IMR-90 (cell line): ENCODE measurements around the gene GPC5. TPM values are rescaled to one million over a fixed set of nuclear protein-coding genes. Genes with fewer than 3 reads are reported as not detected.

ENCODE experiments used
- ATAC-seq: fragments of 200-7000 bp; cut with Tn5 transposase; 2 replicates; pipeline ENCODE4 v1.9.1; 2020; ENCODE audit warnings: low read depth, mild to moderate bottlenecking, moderate library complexity
- BruUV-seq: library from RNA; stranded (reverse); fragments of 400-500 nt; replicated peaks from 2 replicates; lab custom pipeline; 2021; lab: Mats Ljungman, UMichigan
- CTCF ChIA-PET: fragments of 300-600 bp; formaldehyde crosslinking; extraction: SDS; loops from one replicate; lab custom pipeline; 2021; ENCODE audit warnings: antibody characterized with exemption; lab: Yijun Ruan, JAX
- POLR2A ChIA-PET: fragments of 300-600 bp; sonication (Branson Sonifier 250); formaldehyde crosslinking; loops from one replicate; lab custom pipeline; 2022; ENCODE audit warnings: antibody characterized with exemption; ENCODE audit not compliant: unreplicated experiment; lab: Charles Lee
- DNase-seq: peaks from one replicate; pipeline ENCODE4 v3.0.0; 2013
- H2AFZ ChIP-seq: replicated peaks from 2 replicates; pipeline ENCODE3; 2013; ENCODE audit warnings: low read length, mild to moderate bottlenecking; ENCODE audit not compliant: poor library complexity
- H2AK5ac ChIP-seq: 2 replicates; pipeline ENCODE4 v1.6.1; 2013; ENCODE audit warnings: low read depth, low read length, inconsistent platforms
- H2AK9ac ChIP-seq: replicated peaks from 2 replicates; pipeline ENCODE3; 2013; ENCODE audit warnings: mild to moderate bottlenecking, low read depth, low read length, moderate library complexity; ENCODE audit not compliant: poor library complexity
- H2BK120ac ChIP-seq: 2 replicates; pipeline ENCODE4 v1.6.1; 2013; ENCODE audit warnings: low read depth, low read length, inconsistent platforms
- H2BK15ac ChIP-seq: 3 replicates; pipeline ENCODE4 v1.6.1; 2013; ENCODE audit warnings: low read depth, low read length, inconsistent platforms
- H2BK20ac ChIP-seq: 2 replicates; pipeline ENCODE4 v1.6.1; 2013; ENCODE audit warnings: low read depth, mild to moderate bottlenecking, inconsistent platforms, low read length, moderate library complexity
- H2BK5ac ChIP-seq: 2 replicates; pipeline ENCODE4 v1.6.1; 2013; ENCODE audit warnings: mild to moderate bottlenecking, low read depth, low read length, inconsistent platforms; ENCODE audit not compliant: poor library complexity, severe bottlenecking
- H3K14ac ChIP-seq: replicated peaks from 2 replicates; pipeline ENCODE4 v1.6.1; 2013; ENCODE audit warnings: low read depth, low read length, inconsistent platforms
- H3K18ac ChIP-seq: 2 replicates; pipeline ENCODE4 v1.6.1; 2013; ENCODE audit warnings: low read depth, low read length, control low read depth
- H3K23ac ChIP-seq: 2 replicates; pipeline ENCODE4 v1.6.1; 2013; ENCODE audit warnings: low read depth, low read length, inconsistent platforms
- H3K27ac ChIP-seq: 2 replicates; pipeline ENCODE4 v1.5.1; 2013; ENCODE audit warnings: mild to moderate bottlenecking, control low read depth, low read length; ENCODE audit not compliant: insufficient read depth
- H3K27me3 ChIP-seq: 2 replicates; pipeline ENCODE4 v1.6.1; 2013; ENCODE audit warnings: low read length; ENCODE audit not compliant: control insufficient read depth, insufficient read depth
- H3K36me3 ChIP-seq: 2 replicates; pipeline ENCODE4 v1.6.1; 2013; ENCODE audit warnings: low read length, mixed read lengths; ENCODE audit not compliant: control insufficient read depth, insufficient read depth
- H3K4ac ChIP-seq: 2 replicates; pipeline ENCODE4 v1.6.1; 2013; ENCODE audit warnings: low read depth, low read length, inconsistent platforms
- H3K4me1 ChIP-seq: 2 replicates; pipeline ENCODE4 v1.6.1; 2013; ENCODE audit warnings: low read length, mixed read lengths; ENCODE audit not compliant: control insufficient read depth, insufficient read depth
- H3K4me2 ChIP-seq: 2 replicates; pipeline ENCODE4 v1.6.1; 2013; ENCODE audit warnings: low read depth, mild to moderate bottlenecking, control low read depth, low read length, moderate library complexity
- H3K4me3 ChIP-seq: 2 replicates; pipeline ENCODE4 v1.5.1; 2013; ENCODE audit warnings: low read depth, mild to moderate bottlenecking, control low read depth, low read length, moderate library complexity; ENCODE audit not compliant: insufficient read depth
- H3K56ac ChIP-seq: 2 replicates; pipeline ENCODE4 v1.6.1; 2013; ENCODE audit warnings: low read length, inconsistent platforms; ENCODE audit not compliant: insufficient read depth; ENCODE audit errors: extremely low read depth
- H3K79me1 ChIP-seq, 2 experiments: 2 replicates each; pipeline ENCODE4 v1.6.1; 2013; ENCODE audit warnings: low read length in 2 of 2, inconsistent platforms in 1 of 2, low read depth in 1 of 2
- H3K9ac ChIP-seq: 2 replicates; pipeline ENCODE4 v1.6.1; 2013; ENCODE audit warnings: low read depth, low read length, control low read depth
- H3K9me1 ChIP-seq: 2 replicates; pipeline ENCODE4 v1.6.1; 2013; ENCODE audit warnings: low read length, inconsistent platforms; ENCODE audit not compliant: insufficient read depth
- H3K9me3 ChIP-seq: 2 replicates; pipeline ENCODE4 v1.6.1; 2013; ENCODE audit warnings: low read length; ENCODE audit not compliant: control insufficient read depth, insufficient read depth
- H4K20me1 ChIP-seq: 2 replicates; pipeline ENCODE4 v1.6.1; 2013; ENCODE audit warnings: low read length, inconsistent platforms; ENCODE audit not compliant: insufficient read depth
- H4K5ac ChIP-seq: 2 replicates; pipeline ENCODE4 v1.6.1; 2013; ENCODE audit warnings: mild to moderate bottlenecking, low read depth, low read length, control low read depth
- H4K8ac ChIP-seq, 2 experiments: 2 replicates each; pipeline ENCODE4 v1.6.1; 2013; ENCODE audit warnings: low read depth in 2 of 2, low read length in 2 of 2, control low read depth in 1 of 2, inconsistent platforms in 1 of 2
- H4K91ac ChIP-seq: 2 replicates; pipeline ENCODE4 v1.6.1; 2013; ENCODE audit warnings: low read depth, low read length, inconsistent platforms; ENCODE audit not compliant: insufficient read depth
- CHD1 ChIP-seq: IDR thresholded peaks from 2 replicates; pipeline ENCODE4 v1.6.1; 2012; ENCODE audit warnings: low read depth, low read length, improper control_type of control experiment
- FOS ChIP-seq: fragments of 150-350 bp; IDR thresholded peaks from 2 replicates; pipeline ENCODE4 v1.6.1; 2016; ENCODE audit warnings: low read depth, low read length
- MAFK ChIP-seq: IDR thresholded peaks from 2 replicates; pipeline ENCODE4 v1.6.1; 2012; ENCODE audit warnings: low read depth, low read length, improper control_type of control experiment
- MAZ ChIP-seq: IDR thresholded peaks from 2 replicates; pipeline ENCODE4 v1.6.1; 2012; ENCODE audit warnings: low read depth, mild to moderate bottlenecking, low read length, improper control_type of control experiment, moderate library complexity, borderline replicate concordance
- MXI1 ChIP-seq: IDR thresholded peaks from 2 replicates; pipeline ENCODE4 v1.6.1; 2012; ENCODE audit warnings: low read depth, mild to moderate bottlenecking, low read length, moderate library complexity, borderline replicate concordance
- RAD21 ChIP-seq: IDR thresholded peaks from 2 replicates; pipeline ENCODE4 v1.6.1; 2012; ENCODE audit warnings: low read length, improper control_type of control experiment
- WGBS, 2 experiments: methylation state at CpG; one replicate each; pipeline versions ENCODE4 v1.1.5 to v1.1.7; 2013; ENCODE audit warnings: missing lambda C conversion rate in 2 of 2; ENCODE audit not compliant: insufficient read length in 1 of 2; ENCODE audit errors: extremely low coverage in 2 of 2; 5-methylcytosine and 5-hydroxymethylcytosine counted together
- dilution Hi-C: fragments of 300-500 bp; cut with HindIII; formaldehyde crosslinking; loops from one replicate; pipeline ENCODE4 v1.14.3; 2018; ENCODE audit warnings: low sequenced_read_pairs; ENCODE audit not compliant: unreplicated experiment
- in situ Hi-C: fragments of 300-500 bp; cut with MboI; formaldehyde crosslinking; loops from 3 replicates; pipeline ENCODE4 v1.14.3; 2019; ENCODE audit warnings: low sequenced_read_pairs, inconsistent platforms, mixed read lengths
- intact Hi-C: fragments of 100-400 bp; cut with micrococcal nuclease; formaldehyde crosslinking; loops from 2 replicates; pipeline ENCODE4 v1.10.0; 2022
- polyA plus RNA-seq, 3 experiments: library from polyadenylated mRNA; depleted of rRNA; stranded (reverse); fragments of >200 nt; gene quantifications; 2 replicates each; pipeline ENCODE4 v1.2.3, GENCODE V29; 2012; ENCODE audit warnings: low replicate concordance in 1 of 3
- total RNA-seq: library from RNA; depleted of rRNA; stranded (reverse); fragments of >200 nt; gene quantifications from 2 replicates; pipeline ENCODE4 v1.2.3, GENCODE V29; 2012
- TF ChIP-seq, protein P1 (sequence below): conservative IDR thresholded peaks from 2 replicates; pipeline ENCODE4 v1.5.1; 2012; ENCODE audit warnings: mild to moderate bottlenecking, low read depth, low read length, improper control_type of control experiment
- TF ChIP-seq, protein P2 (sequence below): fragments of 150-350 bp; IDR thresholded peaks from 2 replicates; pipeline ENCODE4 v1.6.1; 2016; ENCODE audit warnings: low read depth, mild to moderate bottlenecking, low read length, moderate library complexity, borderline replicate concordance
- TF ChIP-seq, protein P3 (sequence below): fragments of 150-350 bp; IDR thresholded peaks from 2 replicates; pipeline ENCODE4 v1.6.1; 2017; ENCODE audit warnings: mild to moderate bottlenecking, antibody characterized with exemption, low read length, low read depth

Gene GPC5
- total and polyA plus RNA-seq, 2 of the 4 experiments (the other 2 are of a cell fraction) = 0.94 to 1.8 TPM

DNA sequence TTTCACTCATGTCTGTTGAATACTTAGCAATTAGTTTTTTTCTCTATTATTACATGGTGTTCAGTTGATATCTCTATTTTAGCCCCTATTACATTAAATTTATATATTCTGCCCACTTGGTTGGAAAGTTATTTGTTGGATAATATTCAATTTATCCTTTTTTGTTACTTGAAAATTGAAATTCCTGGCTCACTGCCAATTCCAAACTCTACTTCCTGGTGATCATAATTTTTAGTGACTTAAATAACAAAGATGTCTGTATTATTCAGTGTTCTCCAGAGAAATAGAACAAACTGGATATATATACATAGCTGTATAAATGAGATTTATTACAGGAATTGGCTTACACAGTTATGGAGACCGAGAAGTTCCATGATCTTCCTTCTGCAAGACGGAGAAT is 93.6 kb downstream of the GPC5 start:
- Histone ChIP-seq H3K9me3 (no peaks in the 10 kb centered on the region), H3K79me1 (no peaks in the 10 kb centered on the region)
- no peak for ATAC-seq

More for the DNA sequence above, 93.6 kb downstream of the GPC5 start:
- WGBS, 2 experiments = 67% methylated on average over 1 of the region's 2 CpGs; no CpG with 5 or more reads in 1 of the 2 experiments
- intact Hi-C loops (no loop called here), dilution Hi-C loops (no loop called here), in situ Hi-C loops (no loop called here)
- Histone ChIP-seq H3K4me3 (no peak overlapping the region), H3K9ac (no peak overlapping the region), H4K91ac (no peak overlapping the region), H3K36me3 (no peaks in the 10 kb centered on the region), H2BK15ac (no peak overlapping the region), H3K56ac (no peak overlapping the region), H2AK9ac (no peak overlapping the region), H3K4me2 (no peak overlapping the region), H3K27ac (no peak overlapping the region), H2BK5ac (no peak overlapping the region), H3K4me1 (no peaks in the 10 kb centered on the region), H3K18ac (no peak overlapping the region), H4K8ac (no peak overlapping the region), H3K27me3 (no peaks in the 10 kb centered on the region), H4K5ac (no peak overlapping the region), H3K4ac (no peak overlapping the region), H4K20me1 (no peaks in the 10 kb centered on the region), H2BK120ac (no peak overlapping the region), H2AFZ (no peak overlapping the region), H3K23ac (no peak overlapping the region), H2AK5ac (no peak overlapping the region), H2BK20ac (no peak overlapping the region), H3K14ac (no peak overlapping the region), H3K9me1 (no peaks in the 10 kb centered on the region)
- POLR2A ChIA-PET = no interaction called here
- TF ChIP-seq RAD21 = no peak
- no peak for TF ChIP-seq MAZ
- no peak for TF ChIP-seq CHD1
- TF ChIP-seq, protein P1, sequence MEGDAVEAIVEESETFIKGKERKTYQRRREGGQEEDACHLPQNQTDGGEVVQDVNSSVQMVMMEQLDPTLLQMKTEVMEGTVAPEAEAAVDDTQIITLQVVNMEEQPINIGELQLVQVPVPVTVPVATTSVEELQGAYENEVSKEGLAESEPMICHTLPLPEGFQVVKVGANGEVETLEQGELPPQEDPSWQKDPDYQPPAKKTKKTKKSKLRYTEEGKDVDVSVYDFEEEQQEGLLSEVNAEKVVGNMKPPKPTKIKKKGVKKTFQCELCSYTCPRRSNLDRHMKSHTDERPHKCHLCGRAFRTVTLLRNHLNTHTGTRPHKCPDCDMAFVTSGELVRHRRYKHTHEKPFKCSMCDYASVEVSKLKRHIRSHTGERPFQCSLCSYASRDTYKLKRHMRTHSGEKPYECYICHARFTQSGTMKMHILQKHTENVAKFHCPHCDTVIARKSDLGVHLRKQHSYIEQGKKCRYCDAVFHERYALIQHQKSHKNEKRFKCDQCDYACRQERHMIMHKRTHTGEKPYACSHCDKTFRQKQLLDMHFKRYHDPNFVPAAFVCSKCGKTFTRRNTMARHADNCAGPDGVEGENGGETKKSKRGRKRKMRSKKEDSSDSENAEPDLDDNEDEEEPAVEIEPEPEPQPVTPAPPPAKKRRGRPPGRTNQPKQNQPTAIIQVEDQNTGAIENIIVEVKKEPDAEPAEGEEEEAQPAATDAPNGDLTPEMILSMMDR = no peak
- TF ChIP-seq, protein P2, sequence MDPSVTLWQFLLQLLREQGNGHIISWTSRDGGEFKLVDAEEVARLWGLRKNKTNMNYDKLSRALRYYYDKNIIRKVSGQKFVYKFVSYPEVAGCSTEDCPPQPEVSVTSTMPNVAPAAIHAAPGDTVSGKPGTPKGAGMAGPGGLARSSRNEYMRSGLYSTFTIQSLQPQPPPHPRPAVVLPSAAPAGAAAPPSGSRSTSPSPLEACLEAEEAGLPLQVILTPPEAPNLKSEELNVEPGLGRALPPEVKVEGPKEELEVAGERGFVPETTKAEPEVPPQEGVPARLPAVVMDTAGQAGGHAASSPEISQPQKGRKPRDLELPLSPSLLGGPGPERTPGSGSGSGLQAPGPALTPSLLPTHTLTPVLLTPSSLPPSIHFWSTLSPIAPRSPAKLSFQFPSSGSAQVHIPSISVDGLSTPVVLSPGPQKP = no peak
- TF ChIP-seq, protein P3, sequence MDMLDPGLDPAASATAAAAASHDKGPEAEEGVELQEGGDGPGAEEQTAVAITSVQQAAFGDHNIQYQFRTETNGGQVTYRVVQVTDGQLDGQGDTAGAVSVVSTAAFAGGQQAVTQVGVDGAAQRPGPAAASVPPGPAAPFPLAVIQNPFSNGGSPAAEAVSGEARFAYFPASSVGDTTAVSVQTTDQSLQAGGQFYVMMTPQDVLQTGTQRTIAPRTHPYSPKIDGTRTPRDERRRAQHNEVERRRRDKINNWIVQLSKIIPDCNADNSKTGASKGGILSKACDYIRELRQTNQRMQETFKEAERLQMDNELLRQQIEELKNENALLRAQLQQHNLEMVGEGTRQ = no peak
- no peak for TF ChIP-seq FOS
- TF ChIP-seq MAFK = no peak
- TF ChIP-seq MXI1 = no peak
- CTCF ChIA-PET = no interaction called here
- no peak for DNase-seq
- BruUV-seq = no TSS peak
